Measurements from ENCODE around the gene HEATR5B.
"Not testable (repeated sequence)": the region's sequence is repeated elsewhere in the genome, so short reads cannot be mapped to it uniquely, and the experiment has no call there.

Gene HEATR5B

GRCh38 chr2:36981911-36982310 lies 102.3 kb downstream of the HEATR5B start:
- no peak for DNase-seq (ENCODE audit: low read depth in 2 of 2)

- not testable (repeated sequence) for DNase-seq (ENCODE audit: low read depth in 2 of 2)
Observed at GRCh38 chr2:36979007-36979406, 105.2 kb downstream of the HEATR5B start.

GRCh38 chr2:36976065-36976464 lies 108.1 kb downstream of the HEATR5B start:
- no peak for DNase-seq (ENCODE audit: low read depth in 2 of 2)

- no peak for DNase-seq (ENCODE audit: low read depth in 2 of 2)
Observed at GRCh38 chr2:36975306-36975705, 108.9 kb downstream of the HEATR5B start.

GRCh38 chr2:36973320-36973719 lies 110.9 kb downstream of the HEATR5B start:
- no peak for DNase-seq (ENCODE audit: low read depth in 2 of 2)

- DNase-seq (ENCODE audit: low read depth in 2 of 2) = no peak
Observed at GRCh38 chr2:36971990-36972389, 112.2 kb downstream of the HEATR5B start.

- no peak for DNase-seq (ENCODE audit: low read depth in 2 of 2)
Observed at GRCh38 chr2:36967236-36967876, 116.8 kb downstream of the HEATR5B start.

- DNase-seq (ENCODE audit: low read depth in 2 of 2) = peak; percentile 94 to 95
Observed at GRCh38 chr2:36966370-36967235, 117.6 kb downstream of the HEATR5B start, which contains the start of gene STRN. Gene STRN (minus strand): TSS chr2:36966536. CDS start chr2:36966463, 73 bp downstream.

GRCh38 chr2:36965751-36966369 lies 118.3 kb downstream of the HEATR5B start:
- DNase-seq (ENCODE audit: low read depth in 2 of 2) = peak; percentile 8 to 17

GRCh38 chr2:36965206-36965605 lies 119.0 kb downstream of the HEATR5B start:
- no peak for DNase-seq (ENCODE audit: low read depth in 2 of 2)

- DNase-seq (ENCODE audit: low read depth in 2 of 2) = no peak
Observed at GRCh38 chr2:36964496-36965058, 119.6 kb downstream of the HEATR5B start.

- DNase-seq (ENCODE audit: low read depth in 2 of 2) = no peak
Observed at GRCh38 chr2:36963734-36964133, 120.4 kb downstream of the HEATR5B start.

GRCh38 chr2:36963106-36963505 lies 121.1 kb downstream of the HEATR5B start:
- no peak for DNase-seq (ENCODE audit: low read depth in 2 of 2)

GRCh38 chr2:36960773-36961172 lies 123.4 kb downstream of the HEATR5B start:
- no peak for DNase-seq (ENCODE audit: low read depth in 2 of 2)

- no peak for DNase-seq (ENCODE audit: low read depth in 2 of 2)
Observed at GRCh38 chr2:36960005-36960675, 124.0 kb downstream of the HEATR5B start.

GRCh38 chr2:36954977-36955607 lies 129.1 kb downstream of the HEATR5B start:
- DNase-seq (ENCODE audit: low read depth in 2 of 2) = no peak

- DNase-seq (ENCODE audit: low read depth in 2 of 2) = no peak
Observed at GRCh38 chr2:36952748-36953197, 131.4 kb downstream of the HEATR5B start.

GRCh38 chr2:36951574-36951973 lies 132.6 kb downstream of the HEATR5B start:
- DNase-seq (ENCODE audit: low read depth in 2 of 2) = no peak

- DNase-seq (ENCODE audit: low read depth in 2 of 2) = no peak
Observed at GRCh38 chr2:36951027-36951518, 133.1 kb downstream of the HEATR5B start.

GRCh38 chr2:36949845-36950244 lies 134.3 kb downstream of the HEATR5B start:
- DNase-seq (ENCODE audit: low read depth in 2 of 2) = no peak

- not testable (repeated sequence) for DNase-seq (ENCODE audit: low read depth in 2 of 2)
Observed at GRCh38 chr2:36945240-36945639, 138.9 kb downstream of the HEATR5B start.
